HG03280 (cell line): Measurements from ENCODE around the gene DLST.
A peak's percentile ranks its signal among the peaks of the same experiment; 100 is the strongest.

Experiments used
- ATAC-seq: cut with Tn5 transposase; IDR thresholded peaks from one replicate; pipeline ENCODE4 v1.9.1; 2021; ENCODE audit warnings: mild to moderate bottlenecking, moderate library complexity; ENCODE audit not compliant: unreplicated experiment

Gene DLST

DNA sequence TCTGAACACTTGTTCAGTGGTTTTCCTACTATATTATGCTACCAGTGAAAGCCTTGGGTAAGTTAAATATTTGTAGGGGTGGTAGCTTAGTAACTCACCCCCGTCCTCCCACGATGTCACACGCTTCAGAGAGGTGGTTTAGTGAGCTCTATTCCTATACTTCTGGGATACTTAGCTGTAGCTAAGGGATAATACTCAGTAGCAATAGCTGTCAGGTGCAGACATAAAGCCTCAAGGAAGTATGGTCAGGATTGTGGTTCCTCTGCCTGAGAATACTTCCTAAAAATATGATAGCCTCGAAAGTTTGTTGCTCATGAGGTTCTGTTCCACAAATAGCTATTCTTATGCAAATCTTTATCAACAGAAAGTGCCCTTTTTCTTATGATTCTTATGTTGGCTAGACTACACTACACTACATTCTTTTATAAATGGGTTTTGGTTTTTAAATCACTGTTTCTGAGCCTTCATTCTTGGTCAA lies 11.9 kb downstream of the DLST start:
- ATAC-seq, result peak; percentile 62

DNA sequence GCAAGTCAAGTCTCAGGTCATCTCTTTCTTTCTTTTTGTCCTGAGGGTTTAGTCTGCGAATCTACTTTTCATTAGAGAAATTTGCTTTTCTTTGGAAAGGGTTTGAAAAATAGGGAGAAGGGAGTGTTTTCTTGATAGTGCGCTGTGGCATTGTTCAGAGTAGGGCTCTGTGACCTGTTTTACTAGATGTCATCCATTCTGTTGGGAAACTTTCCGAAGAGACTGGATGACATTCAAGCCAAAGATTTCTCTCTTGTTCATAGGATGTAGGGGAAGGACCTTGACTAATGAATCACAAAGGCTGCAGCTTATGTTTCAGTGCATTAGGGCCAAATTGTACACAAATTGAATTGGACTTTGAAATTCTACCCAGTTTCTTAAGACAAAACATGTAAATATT lies 14.7 kb downstream of the DLST start:
- no peak for ATAC-seq

DNA sequence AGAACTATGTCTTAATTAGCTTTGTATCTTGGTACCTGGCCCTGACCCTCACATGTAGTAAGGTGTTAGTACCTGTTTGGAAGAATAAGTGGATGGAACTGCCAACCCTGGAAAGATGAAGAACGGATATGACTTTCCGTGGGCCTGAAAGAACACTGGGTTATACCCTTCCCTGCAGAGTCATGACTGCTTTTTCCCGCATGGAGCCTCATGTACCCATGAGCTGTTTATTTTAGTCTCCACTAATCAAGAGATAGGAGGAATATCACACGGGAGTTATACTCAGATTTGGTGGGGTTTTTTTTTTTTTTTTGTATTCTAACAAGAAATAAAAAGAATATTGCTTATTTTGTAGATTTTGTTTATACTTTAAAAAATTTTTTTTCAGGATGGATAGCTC lies 15.9 kb downstream of the DLST start:
- ATAC-seq, result no peak

DNA sequence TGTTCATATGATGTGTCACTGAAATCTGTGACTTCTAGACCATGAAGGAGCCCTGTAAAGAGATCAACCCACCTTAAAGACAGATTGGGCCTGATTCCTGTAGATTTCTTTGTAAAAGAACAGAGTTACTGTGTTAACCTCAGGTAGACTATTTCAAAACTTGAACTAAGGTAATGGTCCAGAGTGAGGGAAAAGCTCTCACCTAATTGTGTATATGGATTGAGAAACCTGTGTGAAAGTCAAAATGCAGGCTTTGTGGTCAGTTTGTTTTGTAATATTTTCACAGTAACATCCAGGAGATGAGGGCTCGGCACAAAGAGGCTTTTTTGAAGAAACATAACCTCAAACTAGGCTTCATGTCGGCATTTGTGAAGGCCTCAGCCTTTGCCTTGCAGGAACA lies 16.4 kb downstream of the DLST start:
- no peak for ATAC-seq

DNA sequence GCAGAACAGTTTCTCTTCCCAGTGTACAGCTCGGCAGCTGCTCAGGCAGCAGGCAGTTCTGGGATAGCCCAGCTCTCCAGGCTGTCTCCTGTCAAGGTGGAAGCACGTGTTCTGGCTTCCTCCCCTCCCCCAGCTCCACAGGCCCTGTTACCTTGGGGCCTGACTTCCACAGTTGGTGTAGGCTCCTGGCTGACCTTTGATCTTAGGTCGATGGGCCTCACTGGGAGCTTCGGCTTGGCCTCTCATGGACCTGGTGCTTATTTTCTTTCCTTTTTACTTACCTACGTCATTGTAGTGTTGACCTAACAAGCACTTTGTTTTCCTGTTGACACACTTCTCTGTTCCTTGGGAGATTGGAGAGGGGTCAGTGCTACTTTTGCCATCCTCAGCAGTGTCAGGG lies 17.0 kb downstream of the DLST start:
- no peak for ATAC-seq

DNA sequence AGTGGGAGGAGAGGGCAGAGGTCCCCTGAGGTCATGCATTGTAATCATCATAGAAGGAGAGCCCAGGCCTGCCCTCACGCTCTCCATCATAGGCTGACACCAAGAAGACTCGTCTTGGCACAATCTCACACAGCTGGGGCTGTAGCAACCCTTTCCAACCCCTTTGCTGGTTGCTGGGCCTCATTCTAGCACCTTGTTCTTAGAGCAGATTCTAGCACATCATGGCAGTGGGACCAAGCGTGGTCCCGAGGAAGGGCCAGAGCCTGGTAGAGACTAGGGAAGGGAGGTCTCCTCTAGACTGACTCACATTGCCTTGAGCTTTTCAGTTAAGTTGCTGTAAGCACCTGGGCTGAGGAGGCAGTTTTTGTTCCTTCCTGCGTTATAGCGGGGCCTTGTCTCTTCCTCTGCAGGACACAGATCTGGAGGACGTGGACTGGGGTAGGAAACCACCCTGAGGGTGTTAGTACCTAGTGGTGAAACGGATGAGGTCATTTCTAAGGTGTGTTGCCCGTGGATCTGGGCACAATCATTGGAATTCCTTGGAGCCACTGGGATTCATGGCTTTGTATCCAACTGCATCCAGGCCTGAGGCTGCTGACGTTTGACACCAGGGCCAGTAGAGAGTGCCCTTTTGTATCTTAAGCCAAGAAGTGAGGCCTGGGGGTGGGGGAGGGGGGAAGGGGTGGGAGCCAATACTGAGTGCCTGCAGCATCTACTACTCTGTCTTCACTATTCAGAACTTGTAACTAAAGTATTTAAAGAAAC lies 21.4 kb downstream of the DLST start:
- ATAC-seq, result no peak

DNA sequence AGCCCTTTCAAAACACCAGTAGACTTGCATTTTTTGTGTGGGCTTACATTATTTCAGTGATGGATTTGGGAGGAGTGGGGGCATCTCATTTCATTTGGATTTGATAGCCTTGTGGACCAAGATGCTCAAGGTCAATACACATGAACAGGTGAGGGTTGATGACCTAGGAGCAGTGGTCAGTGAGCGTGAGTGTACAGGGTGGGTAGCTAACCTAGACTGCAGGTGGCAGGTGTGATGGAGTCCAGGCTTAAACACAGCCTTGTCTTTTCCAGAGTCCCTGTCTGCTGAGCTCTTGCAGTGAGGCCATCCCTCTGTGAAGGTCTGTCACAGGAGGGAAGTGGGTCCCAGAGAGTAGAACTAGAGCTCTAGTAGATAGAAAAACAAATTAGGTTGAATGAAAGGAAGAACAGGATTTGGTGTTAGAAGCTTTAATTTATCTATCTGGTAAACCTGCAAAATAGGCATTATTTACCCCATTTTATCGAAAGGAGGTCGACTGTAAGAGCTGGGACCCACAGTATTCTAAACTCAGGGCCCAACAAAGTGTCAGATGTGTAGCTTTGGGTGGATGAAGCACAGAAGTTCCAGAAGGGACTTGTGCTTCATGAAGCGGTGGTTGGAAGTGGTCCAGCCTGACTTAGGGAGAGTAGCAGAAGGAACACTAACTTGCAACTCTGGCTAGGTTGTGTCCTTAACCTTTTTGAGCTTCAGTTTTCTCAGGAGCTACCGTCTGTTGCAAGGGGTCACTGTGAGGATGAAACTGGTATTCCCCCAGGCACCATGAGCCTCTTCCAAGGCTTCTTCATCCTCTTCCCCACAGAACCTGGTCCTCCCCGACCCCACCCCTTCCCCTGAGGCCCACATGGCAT lies 23.2 kb downstream of the DLST start:
- no peak for ATAC-seq

DNA sequence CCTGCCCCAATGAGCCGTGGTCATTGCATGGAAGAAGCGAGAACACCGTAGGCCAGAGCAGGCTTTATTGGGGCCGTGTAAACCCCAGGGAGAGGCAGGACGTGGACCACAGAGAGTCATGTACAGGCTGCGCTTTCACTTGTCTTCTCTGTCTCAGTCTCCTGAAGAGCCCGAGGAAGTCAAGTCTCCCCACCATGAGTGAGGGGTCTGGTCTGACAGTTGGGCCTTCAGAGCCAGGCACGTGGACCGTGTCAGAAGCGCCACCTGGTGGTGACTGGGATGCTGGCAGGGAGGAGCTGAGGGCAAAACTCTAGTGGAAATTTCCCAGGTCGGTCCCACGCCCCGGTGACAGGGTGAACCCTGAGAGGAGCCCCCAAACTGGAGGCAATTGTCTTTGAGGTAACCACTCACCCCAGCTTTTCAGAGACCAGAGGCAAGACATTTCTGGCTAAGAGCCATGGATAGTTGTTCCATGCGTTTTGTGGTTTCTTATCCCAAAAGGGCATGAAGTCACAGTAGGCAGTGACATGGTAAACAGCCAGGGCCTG lies 24.0 kb downstream of the DLST start:
- no peak for ATAC-seq

DNA sequence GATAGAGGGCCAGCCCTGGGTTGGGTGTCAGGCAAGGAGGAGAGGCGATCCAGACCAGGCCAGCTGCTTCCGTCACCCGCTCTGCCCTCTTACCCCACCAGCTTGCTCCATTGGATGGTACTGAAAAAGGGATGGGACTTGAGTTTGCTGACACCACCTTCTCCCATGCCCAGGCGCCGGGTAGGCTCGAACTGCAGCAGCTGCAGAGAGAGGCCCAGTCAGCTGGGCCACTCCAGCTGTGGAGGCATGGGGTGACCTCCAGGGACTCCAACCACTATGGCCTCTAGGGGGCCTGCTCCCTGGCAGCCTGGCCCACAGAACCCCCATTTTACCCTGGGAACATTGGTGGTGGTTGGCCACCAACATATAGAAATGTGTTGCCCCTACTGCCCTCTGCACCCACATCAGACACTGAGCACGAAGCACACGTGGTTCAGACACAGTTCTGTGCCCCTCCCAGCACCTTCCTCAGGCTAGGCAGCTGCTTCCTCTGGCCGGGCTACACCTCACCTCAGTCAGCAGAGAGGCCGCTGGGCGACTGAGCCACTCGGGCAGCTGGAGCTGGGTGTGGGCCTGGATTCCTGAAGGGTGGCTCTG lies 25.3 kb downstream of the DLST start:
- ATAC-seq, result no peak

DNA sequence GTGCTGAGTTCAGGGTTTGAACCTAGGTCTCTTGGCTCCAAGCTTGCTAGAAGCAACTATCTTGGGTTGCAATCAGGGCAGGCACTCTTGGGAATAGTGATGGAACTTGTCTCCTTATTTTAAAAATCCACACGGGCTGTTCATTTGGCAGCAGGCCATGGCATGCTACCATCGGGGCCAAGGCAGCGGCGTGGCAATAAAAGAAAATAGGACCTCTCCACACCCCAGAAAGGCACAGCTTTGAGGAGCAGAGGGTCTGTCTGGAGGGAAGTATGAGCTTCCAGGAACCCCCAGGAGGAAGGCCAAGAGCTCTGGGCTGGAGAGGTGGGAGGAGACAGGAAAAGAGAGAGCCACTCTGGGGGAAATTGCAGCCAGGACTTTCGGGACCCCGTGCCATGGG lies 26.0 kb downstream of the DLST start:
- no peak for ATAC-seq

DNA sequence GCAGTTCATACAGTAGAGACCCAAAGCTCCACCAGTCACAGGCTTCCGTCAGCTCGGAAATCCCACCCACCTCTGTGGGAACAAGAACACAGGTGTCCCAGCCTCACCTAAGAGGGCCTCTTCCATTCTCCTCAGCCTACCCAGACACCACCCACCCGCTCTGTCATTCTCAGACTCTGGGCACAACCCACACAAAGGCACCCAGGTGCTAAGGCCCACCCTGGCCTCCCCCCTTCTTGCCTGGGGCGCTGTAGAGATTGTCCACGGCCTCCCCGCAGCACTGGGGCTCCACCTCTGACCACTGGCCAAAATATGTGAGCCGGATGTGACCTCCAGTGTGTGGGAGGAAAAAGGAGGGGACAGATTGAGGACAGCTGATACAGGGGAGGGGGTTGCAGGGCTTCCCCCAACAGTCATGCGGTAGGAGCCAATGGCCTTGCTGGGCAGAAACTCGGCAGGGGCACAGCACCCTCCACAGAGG lies 27.2 kb downstream of the DLST start:
- no peak for ATAC-seq

DNA sequence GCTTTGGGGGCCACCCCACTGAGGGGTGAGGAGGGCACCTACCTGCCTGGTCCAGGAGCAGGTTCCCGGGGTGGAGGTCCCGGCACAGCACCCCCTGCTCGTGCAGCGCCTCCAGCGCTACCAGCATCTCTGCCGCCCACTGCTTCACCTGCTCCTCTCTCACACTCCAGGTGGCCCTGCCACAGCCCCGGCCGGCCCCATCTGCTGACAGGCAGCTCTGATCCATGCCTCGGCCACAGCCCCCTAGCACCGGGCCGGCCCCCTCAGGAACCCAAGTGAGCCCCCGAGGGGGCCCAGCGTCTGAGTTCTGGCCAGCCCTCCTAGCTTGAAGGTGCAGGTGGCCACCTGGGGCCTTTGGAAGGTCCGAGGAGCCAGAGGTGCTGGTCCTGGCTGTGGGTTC lies 27.8 kb downstream of the DLST start:
- no peak for ATAC-seq

DNA sequence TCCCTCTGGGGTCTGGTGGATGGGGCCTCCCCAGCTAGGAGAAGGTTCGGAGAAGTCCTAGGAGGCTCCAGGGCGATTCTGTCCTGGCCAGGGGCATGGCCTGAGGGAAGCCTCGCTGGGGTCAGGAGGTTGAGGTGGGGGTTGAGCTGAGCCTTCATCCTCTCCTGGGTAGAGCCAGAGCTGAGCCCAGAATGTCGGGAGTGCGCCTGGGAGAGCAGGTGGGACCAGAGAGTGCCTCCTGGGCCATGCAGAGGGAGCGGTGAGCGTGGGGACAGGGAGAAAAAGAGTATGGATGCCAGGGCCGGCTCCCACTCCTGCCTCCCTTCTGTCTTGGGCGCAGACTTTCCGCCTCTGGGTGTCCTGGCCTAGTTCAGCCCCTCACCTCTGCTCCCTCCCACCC lies 28.2 kb downstream of the DLST start:
- ATAC-seq, result no peak

DNA sequence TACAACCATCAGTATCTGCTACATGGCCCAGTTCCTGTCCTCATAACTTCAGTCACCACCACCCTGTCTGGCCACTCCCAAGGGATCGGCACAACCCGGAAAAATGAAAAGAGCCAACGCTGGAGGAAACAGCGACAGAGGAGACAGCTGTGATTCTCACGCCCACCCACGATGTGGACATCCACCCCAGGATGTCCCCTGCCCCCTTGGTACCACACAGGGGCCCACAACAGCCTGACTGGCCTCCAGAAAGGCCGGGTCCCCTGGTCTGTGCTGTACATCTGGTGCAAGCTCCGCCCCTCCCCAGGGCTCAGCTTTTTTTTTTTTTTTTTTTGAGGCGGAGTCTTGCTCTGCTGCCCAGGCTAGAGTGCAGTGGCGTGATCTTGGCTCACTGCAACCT lies 28.8 kb downstream of the DLST start:
- ATAC-seq, result no peak

DNA sequence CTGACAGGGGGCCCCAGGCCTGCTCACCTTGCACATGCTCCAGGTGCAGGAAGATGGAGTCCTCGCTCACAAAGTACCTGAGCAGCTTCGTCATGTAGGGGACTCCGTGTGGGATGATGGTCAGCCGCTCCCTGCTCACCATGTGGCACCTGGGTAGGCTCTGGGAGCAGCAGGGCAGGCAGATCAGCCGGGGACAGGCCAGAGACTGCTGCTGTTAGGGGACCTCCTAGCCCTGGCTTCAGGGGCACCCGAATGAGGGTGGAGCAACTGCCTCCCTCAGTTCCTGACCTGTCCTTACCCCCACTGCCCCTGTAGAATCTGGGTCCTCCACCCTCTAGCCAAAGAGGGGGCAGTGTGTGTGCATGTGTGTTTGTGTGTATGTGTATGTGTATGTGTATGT lies 29.5 kb downstream of the DLST start:
- no peak for ATAC-seq

DNA sequence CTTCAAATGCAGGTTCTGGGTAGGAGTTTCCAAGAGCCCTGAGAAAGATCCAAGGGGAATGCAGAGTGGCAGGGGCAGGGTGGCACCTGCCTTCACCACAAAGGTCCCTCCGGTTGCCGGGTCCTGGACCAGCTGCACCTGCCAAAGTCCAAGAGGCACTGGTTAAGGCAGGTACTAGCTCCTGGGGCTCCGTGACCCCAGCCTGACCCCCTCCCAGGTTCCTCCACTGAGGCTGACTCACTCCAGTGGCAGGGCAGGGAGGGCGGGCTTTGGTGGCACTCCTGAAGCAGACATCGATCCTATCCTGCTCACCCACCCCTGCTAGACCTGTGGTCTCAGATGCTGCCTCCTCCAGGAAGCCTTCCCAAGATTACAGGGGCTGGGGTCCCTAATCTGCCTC lies 30.0 kb downstream of the DLST start:
- ATAC-seq, result no peak

DNA sequence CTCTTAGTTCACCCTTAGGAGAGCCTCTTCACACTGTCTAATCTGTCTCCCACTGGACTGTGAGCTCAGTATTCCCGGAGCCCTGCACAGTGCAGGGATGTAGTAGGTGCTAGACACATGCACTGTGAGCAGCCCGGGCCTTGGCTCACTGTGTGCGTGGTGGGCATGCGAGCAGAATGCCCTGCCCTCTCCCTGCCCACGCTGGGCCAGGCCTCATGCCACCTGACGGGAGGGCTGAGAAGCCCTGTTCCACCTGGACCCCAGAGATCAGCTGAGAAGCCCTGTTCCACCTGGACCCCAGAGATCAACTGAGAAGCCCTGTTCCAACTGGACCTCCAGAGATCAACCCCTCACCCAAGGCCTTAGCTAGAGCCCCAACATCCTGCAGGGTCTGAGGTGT lies 30.4 kb downstream of the DLST start:
- no peak for ATAC-seq

DNA sequence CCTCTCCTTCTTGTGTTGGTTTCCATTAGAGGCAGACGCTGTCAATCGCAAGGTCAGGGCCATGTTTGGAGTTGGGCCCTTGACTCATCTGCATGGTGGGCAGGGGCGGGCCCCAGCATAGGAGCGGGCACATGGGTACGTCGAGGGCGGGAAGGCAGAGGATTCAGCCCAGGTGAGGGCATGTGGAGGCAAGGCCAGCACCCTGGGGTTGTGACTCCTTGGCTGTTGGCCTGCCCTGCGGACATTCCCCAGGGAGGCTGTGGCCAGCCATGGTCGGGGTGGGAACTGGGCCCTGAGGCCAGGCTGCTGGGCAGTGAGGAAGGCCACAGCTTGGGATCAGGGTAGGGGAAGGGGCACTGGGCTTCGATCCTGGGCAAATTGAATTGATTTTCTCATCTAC lies 31.1 kb downstream of the DLST start:
- no peak for ATAC-seq

DNA sequence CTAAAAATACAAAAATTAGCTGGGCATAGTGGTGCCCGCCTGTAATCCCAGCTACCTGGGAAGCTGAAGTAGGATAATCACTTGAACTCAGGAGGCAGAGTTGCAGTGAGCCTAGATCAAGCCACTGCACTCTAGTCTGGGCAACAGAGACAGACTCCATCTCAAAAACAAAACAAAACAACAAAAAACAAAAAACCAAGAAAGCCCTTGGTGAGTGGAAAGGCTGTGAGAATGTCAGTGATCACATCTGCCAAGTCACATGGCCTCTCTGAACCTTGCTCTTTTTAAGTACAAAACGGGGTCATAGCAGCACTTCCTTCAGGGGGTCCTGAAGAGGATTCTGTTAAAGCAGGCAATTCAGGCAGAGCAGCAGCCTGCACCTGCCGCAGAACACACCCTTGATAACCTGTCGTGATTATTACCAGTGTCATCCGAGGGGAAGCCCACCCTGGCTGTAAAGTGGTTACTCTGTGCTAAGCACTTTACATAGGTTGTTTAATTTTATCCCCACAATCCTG lies 31.7 kb downstream of the DLST start:
- no peak for ATAC-seq

DNA sequence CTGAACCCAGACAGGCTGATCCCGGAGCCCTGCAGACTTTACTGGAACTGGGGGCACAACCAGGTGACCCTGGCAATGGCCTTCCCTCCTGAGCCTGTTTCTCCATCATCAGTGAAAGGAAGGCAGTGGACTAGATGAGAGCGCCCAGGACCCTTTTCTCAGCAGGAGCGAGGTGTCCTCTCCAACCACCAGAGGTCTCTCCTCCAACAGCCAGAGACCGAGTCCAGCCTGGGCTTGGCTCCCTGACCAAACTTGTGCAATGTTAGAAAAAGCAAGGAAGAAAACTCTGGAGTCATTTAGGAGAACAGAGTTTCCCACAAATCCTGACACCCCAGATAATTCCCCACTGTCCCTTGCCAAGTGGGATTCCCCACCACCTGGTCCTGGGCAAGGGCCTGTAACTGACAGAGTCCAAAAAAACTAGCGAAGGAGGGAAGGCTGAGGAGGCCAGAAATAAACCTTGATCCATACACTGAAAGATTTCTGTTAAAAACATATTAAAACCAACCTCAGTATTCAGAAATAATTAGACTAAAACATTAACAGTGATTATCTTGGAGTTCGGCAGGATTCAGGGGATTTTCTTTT lies 32.4 kb downstream of the DLST start:
- ATAC-seq, result no peak

DNA sequence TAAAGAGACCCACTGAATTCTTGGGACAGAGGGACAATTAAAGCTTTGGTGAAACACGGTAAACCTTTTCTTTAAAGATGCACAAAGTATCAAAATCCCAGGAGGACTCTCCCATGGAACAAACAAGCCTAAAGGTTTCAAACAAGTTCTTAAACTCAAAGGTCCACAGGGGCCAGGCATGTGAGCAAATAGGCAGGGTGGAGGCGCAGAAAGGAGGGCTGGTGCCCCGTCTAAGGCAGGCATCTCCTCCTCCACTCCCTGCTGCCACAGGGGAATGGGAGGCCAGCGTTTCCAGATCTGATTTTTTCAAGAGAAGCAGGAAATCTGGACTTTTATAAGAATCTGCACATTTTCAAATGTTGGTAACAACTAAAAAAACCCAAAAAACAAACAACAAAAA lies 33.7 kb downstream of the DLST start:
- no peak for ATAC-seq
